Endodermal cell (in vitro differentiated cells): ENCODE measurements around the gene PIWIL4. TPM values are rescaled to one million over a fixed set of nuclear protein-coding genes. Genes with fewer than 3 reads are reported as not detected.

ENCODE experiments used
- DNase-seq: peaks from one replicate; pipeline ENCODE4 v3.0.0-alpha.2; 2017
- H3K27ac ChIP-seq: 2 replicates; pipeline ENCODE4 v1.5.1; 2013; ENCODE audit warnings: mild to moderate bottlenecking, low read depth, low read length, moderate library complexity
- H3K27me3 ChIP-seq: 2 replicates; pipeline ENCODE4 v1.6.1; 2013; ENCODE audit warnings: mild to moderate bottlenecking, low read length, moderate library complexity; ENCODE audit not compliant: insufficient read depth, control insufficient read depth, poor library complexity, severe bottlenecking
- H3K36me3 ChIP-seq: 2 replicates; pipeline ENCODE4 v1.7.0; 2013; ENCODE audit warnings: mild to moderate bottlenecking, low read length, moderate library complexity; ENCODE audit not compliant: control insufficient read depth, insufficient read depth
- H3K4me1 ChIP-seq: one replicate; pipeline ENCODE4 v1.7.0; 2013; ENCODE audit warnings: low read length; ENCODE audit not compliant: control insufficient read depth, insufficient read depth
- H3K4me3 ChIP-seq: 2 replicates; pipeline ENCODE4 v1.5.1; 2013; ENCODE audit warnings: mild to moderate bottlenecking, low read length, moderate library complexity
- H3K9ac ChIP-seq: 2 replicates; pipeline ENCODE4 v1.6.1; 2013; ENCODE audit warnings: mild to moderate bottlenecking, low read length, moderate library complexity; ENCODE audit not compliant: poor library complexity, severe bottlenecking; ENCODE audit errors: extremely low read depth
- H3K9me3 ChIP-seq: 2 replicates; pipeline ENCODE4 v1.6.1; 2013; ENCODE audit warnings: mild to moderate bottlenecking, low read length, moderate library complexity; ENCODE audit not compliant: control insufficient read depth
- H3K27ac Mint-ChIP-seq: 2 replicates; pipeline ENCODE4 v1.8.0; 2020; ENCODE audit warnings: mixed read lengths
- H3K27me3 Mint-ChIP-seq: 2 replicates; pipeline ENCODE4 v1.8.0; 2021; ENCODE audit warnings: mild to moderate bottlenecking, mixed read lengths; ENCODE audit not compliant: insufficient read depth
- H3K36me3 Mint-ChIP-seq: 2 replicates; pipeline ENCODE4 v1.8.0; 2020; ENCODE audit warnings: low read depth, mixed read lengths
- H3K4me1 Mint-ChIP-seq: 2 replicates; pipeline ENCODE4 v1.8.0; 2020; ENCODE audit warnings: mixed read lengths
- H3K4me3 Mint-ChIP-seq: 2 replicates; pipeline ENCODE4 v1.8.0; 2020; ENCODE audit warnings: mild to moderate bottlenecking, moderate library complexity, mixed read lengths
- H3K9me3 Mint-ChIP-seq: 2 replicates; pipeline ENCODE4 v1.8.0; 2020; ENCODE audit warnings: mild to moderate bottlenecking, mixed read lengths
- WGBS, 2 experiments: methylation state at CpG; one replicate each; pipeline versions ENCODE4 v1.1.5 to v1.1.7; 2013; ENCODE audit warnings: missing lambda C conversion rate in 2 of 2, mixed read lengths in 1 of 2; ENCODE audit not compliant: insufficient coverage in 1 of 2, insufficient read length in 1 of 2; 5-methylcytosine and 5-hydroxymethylcytosine counted together
- total RNA-seq, 2 donors: library from RNA; stranded (reverse); fragmentation: NEBNext Ultra II Directional in 1 of 2; extraction: Animal tissue kit (Norgen Biotek cat#: 25700) in 1 of 2; gene quantifications; 2 replicates in 1 of 2; 3 replicates in 1 of 2; pipeline ENCODE4 v1.2.1, GENCODE V29; 2021
- TF ChIP-seq, protein P1 (sequence below): fragments of 200-600 bp; sonication (generic); conservative IDR thresholded peaks from 2 replicates; pipeline ENCODE4 v1.5.0; 2021; ENCODE audit warnings: antibody characterized with exemption, mild to moderate bottlenecking

PIWIL4 gene
- total RNA-seq, 2 donors from 2014 or later, result 0.24 to 0.82 TPM

DNA sequence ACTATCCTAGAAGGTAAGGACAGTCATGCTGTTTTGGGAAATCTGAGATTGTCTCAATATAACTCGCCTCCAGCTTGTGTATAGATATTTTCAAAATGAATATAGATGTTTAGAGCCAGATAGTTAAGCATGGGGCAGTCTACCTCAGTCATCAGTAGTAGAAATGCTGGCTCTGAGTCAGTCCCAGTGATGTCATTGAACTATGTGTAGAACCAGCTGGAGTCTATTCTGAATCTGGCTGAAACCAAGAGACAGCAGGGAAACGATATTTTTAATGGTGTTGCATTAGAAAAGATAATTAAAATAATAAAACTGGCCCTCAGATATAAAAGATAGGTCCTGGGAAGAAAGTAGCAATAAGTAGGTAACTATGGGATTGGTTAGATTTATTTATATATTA is 25.9 kb downstream of the PIWIL4 start:
- Mint-ChIP-seq H3K9me3 (no peaks in the 10 kb centered on the region), H3K36me3 (no peaks in the 10 kb centered on the region), H3K4me1 (peaks cover 3% of the 10 kb centered on the region), H3K4me3 (no peak overlapping the region), H3K27ac (no peak overlapping the region), H3K27me3 (peaks cover 12% of the 10 kb centered on the region)
- TF ChIP-seq, protein P1, sequence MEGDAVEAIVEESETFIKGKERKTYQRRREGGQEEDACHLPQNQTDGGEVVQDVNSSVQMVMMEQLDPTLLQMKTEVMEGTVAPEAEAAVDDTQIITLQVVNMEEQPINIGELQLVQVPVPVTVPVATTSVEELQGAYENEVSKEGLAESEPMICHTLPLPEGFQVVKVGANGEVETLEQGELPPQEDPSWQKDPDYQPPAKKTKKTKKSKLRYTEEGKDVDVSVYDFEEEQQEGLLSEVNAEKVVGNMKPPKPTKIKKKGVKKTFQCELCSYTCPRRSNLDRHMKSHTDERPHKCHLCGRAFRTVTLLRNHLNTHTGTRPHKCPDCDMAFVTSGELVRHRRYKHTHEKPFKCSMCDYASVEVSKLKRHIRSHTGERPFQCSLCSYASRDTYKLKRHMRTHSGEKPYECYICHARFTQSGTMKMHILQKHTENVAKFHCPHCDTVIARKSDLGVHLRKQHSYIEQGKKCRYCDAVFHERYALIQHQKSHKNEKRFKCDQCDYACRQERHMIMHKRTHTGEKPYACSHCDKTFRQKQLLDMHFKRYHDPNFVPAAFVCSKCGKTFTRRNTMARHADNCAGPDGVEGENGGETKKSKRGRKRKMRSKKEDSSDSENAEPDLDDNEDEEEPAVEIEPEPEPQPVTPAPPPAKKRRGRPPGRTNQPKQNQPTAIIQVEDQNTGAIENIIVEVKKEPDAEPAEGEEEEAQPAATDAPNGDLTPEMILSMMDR, result no peak
- H3K4me3 ChIP-seq, result no peak overlapping the region
- H3K27ac ChIP-seq, result no peak overlapping the region
- peaks cover 5% of the 10 kb centered on the region for H3K27me3 ChIP-seq
- no peaks in the 10 kb centered on the region for H3K4me1 ChIP-seq
- no peak overlapping the region for H3K9ac ChIP-seq
- H3K9me3 ChIP-seq, result no peaks in the 10 kb centered on the region
- WGBS, 2 experiments, result 92 to 97% methylated on average over 2 of the region's 2 CpGs
- H3K36me3 ChIP-seq, result no peaks in the 10 kb centered on the region
- DNase-seq, result no peak

GRCh38 chr11:94595076-94595475 is 27.9 kb downstream of the PIWIL4 start:
- no peaks in the 10 kb centered on the region for H3K36me3 ChIP-seq
- H3K27me3 ChIP-seq, result peaks cover 3% of the 10 kb centered on the region
- TF ChIP-seq, protein P1, result no peak
- no peak overlapping the region for H3K27ac ChIP-seq
- no peak overlapping the region for H3K4me3 Mint-ChIP-seq
- no peaks in the 10 kb centered on the region for H3K36me3 Mint-ChIP-seq
- H3K9me3 Mint-ChIP-seq, result peaks cover 8% of the 10 kb centered on the region
- peaks cover 3% of the 10 kb centered on the region for H3K9me3 ChIP-seq
- no peak overlapping the region for H3K9ac ChIP-seq
- H3K27ac Mint-ChIP-seq, result no peak overlapping the region
- no peak for DNase-seq
- peaks cover 2% of the 10 kb centered on the region for H3K4me1 Mint-ChIP-seq
- peaks cover 8% of the 10 kb centered on the region for H3K27me3 Mint-ChIP-seq
- H3K4me3 ChIP-seq, result no peak overlapping the region
- WGBS, 2 experiments, result 76 to 94% methylated on average over 2 to 6 of the region's 6 CpGs
- no peaks in the 10 kb centered on the region for H3K4me1 ChIP-seq

DNA sequence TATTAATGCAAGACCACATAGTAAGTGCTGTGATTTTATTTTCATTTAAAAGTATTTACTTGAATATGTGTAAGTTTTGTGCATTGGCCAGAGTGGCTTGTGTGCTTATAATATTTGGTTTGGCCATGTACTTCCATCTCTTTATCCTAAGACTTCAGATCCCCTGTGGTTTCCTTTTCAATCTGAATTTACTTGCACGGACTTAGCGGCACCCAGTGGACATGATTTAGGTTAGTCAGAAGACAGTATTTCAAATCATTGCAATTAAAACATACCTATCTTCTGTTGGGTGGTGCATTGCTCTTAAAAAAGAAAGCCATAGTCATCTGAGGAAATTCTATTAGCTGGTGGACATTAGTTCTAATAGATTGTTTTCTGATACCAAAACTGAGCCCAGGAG is 30.7 kb downstream of the PIWIL4 start:
- Mint-ChIP-seq H3K36me3 (peaks cover 3% of the 10 kb centered on the region), H3K4me1 (peaks cover 8% of the 10 kb centered on the region), H3K27ac (no peak overlapping the region), H3K4me3 (no peak overlapping the region), H3K9me3 (peaks cover 26% of the 10 kb centered on the region), H3K27me3 (no peaks in the 10 kb centered on the region)
- Histone ChIP-seq H3K9me3 (peaks cover 14% of the 10 kb centered on the region), H3K36me3 (no peaks in the 10 kb centered on the region), H3K27me3 (no peaks in the 10 kb centered on the region), H3K4me3 (no peak overlapping the region), H3K9ac (no peak overlapping the region), H3K4me1 (no peaks in the 10 kb centered on the region), H3K27ac (no peak overlapping the region)
- DNase-seq, result no peak
- WGBS, 2 experiments, result 92% methylated on average over 2 of the region's 2 CpGs; no CpG with 5 or more reads in 1 of the 2 experiments
- TF ChIP-seq, protein P1, result no peak
